HG02763 (cell line): ENCODE results near the gene TNF.
"Not testable (repeated sequence)": the region's sequence is repeated elsewhere in the genome, so short reads cannot be mapped to it uniquely, and the experiment has no call there.

Experiments used
- ATAC-seq: cut with Tn5 transposase; IDR thresholded peaks from one replicate; pipeline ENCODE4 v1.9.1; 2021; ENCODE audit warnings: mild to moderate bottlenecking, moderate library complexity; ENCODE audit not compliant: unreplicated experiment

TNF gene

GRCh38 chr6:31543639-31544038, 31.7 kb upstream of the TNF start:
- ATAC-seq = no peak

- ATAC-seq = no peak
These were observed 30.7 kb upstream of the TNF start for GRCh38 chr6:31544676-31545075.

- ATAC-seq = no peak
These were observed 30.1 kb upstream of the TNF start for GRCh38 chr6:31545291-31545690.

GRCh38 chr6:31546339-31546957, 28.9 kb upstream of the TNF start, which contains the start of gene ATP6V1G2:
Gene ATP6V1G2 (minus strand): TSS chr6:31546608. CDS start chr6:31546559, 49 bp downstream.
- peak; percentile 41 for ATAC-seq

GRCh38 chr6:31546958-31547726, 28.2 kb upstream of the TNF start, which contains the start of gene NFKBIL1:
Gene NFKBIL1 (plus strand): TSS chr6:31547608. CDS start chr6:31547695, 87 bp downstream.
- peak; percentile 62 for ATAC-seq

- ATAC-seq = no peak
These were observed 27.4 kb upstream of the TNF start for GRCh38 chr6:31547727-31548543.

- no peak for ATAC-seq
These were observed 26.9 kb upstream of the TNF start for GRCh38 chr6:31548544-31548873.

GRCh38 chr6:31551371-31551770, 24.0 kb upstream of the TNF start:
- ATAC-seq = not testable (repeated sequence)

GRCh38 chr6:31556307-31556706, 19.1 kb upstream of the TNF start:
- no peak for ATAC-seq

- no peak for ATAC-seq
These were observed 17.7 kb upstream of the TNF start for GRCh38 chr6:31557443-31558317.

- ATAC-seq = no peak
These were observed 17.1 kb upstream of the TNF start for GRCh38 chr6:31558318-31558625.

GRCh38 chr6:31558631-31559500, 16.5 kb upstream of the TNF start:
- ATAC-seq = no peak

GRCh38 chr6:31559606-31559957, 15.8 kb upstream of the TNF start:
- no peak for ATAC-seq

GRCh38 chr6:31559958-31560696, 15.2 kb upstream of the TNF start:
- ATAC-seq = peak; percentile 69

GRCh38 chr6:31560697-31561058, 14.7 kb upstream of the TNF start:
- no peak for ATAC-seq

- ATAC-seq = no peak
These were observed 7.6 kb upstream of the TNF start for GRCh38 chr6:31567531-31568370.

GRCh38 chr6:31568537-31568961, 6.8 kb upstream of the TNF start:
- ATAC-seq = peak; percentile 61

- ATAC-seq = no peak
These were observed 5.4 kb upstream of the TNF start for GRCh38 chr6:31569861-31570536.
